Epidermal melanocyte (primary cell): ENCODE measurements around the gene GGA3.
A peak's percentile ranks its signal among the peaks of the same experiment; 100 is the strongest.
"Not testable (repeated sequence)": the region's sequence is repeated elsewhere in the genome, so short reads cannot be mapped to it uniquely, and the experiment has no call there.

Source experiments
- DNase-seq: peaks from one replicate; pipeline ENCODE4 v3.0.0; 2011; ENCODE audit warnings: low spot score; ENCODE audit not compliant: insufficient read length

The GGA3 gene

DNA sequence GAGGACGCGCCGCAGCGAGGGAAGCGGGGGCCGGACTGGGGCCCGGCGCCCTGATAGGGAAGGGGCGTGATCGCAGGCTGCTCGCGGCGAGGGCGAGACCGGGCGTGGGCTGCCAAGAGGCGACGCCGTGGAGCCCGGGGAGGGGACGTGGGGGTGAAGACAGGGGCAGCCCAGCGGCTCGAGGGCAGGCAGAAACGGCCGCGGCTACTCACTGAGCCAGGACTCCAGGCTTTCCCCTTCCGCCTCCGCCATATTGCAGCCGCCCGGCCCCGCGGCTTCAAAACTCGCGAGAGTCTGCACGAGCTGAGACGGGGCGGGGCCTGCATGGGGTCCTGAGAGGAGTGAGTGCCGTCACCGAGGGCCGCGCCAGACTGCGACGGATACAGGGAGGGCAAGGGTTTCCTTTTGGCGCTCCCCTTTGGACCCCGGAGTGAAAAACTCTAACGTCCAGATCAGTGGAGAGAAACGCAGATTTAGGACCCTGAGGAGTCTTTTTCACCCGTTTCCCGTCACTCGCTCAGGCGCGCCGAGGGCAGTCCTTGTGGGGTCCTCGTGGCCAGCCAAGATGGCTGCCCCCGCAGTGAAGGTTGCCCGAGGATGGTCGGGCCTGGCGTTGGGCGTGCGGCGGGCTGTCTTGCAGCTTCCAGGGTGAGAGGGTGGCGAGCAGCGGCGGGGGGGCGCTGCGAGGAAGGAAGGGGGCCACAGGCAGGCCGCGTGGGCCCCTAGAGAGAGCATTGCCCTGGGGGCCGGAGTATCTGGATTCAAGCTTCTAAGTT lies at the start of gene GGA3, which contains the start of gene MRPS7:
Gene GGA3 (minus strand): TSS at position 271 of the 776 bp plus-strand sequence. CDS start 19 bp downstream, at position 252.
Gene MRPS7 (plus strand): TSS at position 544 of the 776 bp plus-strand sequence. CDS start 22 bp downstream, at position 566.
- peak; percentile 95 for DNase-seq

DNA sequence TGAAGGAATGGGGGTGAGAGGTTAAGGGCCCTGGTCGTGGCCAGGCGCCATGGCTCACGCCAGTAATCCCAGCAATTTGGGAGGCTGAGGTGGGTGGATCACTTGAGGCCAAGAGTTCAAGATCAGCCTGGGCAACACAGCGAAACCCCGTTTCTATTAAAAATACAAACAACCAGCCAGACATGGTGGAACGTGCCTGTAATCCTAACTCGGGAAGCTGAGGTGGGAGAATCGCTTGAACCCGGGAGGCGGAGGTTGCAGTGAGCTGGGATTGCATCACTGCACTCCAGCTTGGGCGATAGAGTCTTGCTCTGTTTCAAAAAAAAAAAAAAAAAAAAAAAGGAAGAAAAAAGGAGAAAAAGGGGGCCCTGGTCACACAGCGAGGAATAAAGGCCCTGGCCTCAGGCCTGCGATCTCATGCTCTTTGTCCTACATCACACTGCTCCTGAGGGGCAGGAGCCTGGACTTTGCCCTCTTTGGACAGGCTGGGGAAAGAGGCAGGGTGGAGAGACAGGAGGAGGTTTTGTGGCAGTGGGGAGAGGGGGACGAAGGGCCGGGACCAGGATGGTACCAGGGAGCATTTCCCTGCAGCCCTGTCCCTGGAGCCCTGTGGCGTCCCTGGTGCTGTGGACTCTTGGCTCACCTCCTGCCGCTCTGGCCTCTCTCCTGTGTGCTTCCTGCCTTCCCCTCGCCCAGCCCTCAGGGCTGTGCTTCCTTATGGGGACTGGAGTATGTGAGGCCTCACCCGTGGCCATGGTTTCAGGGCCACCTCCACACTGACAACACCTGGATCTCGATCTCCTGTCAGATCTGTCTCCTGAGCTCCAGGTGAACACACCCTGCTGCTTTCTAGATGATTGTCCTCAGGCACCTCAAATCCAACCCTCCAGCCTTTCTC lies 47.6 kb upstream of the GGA3 start:
- DNase-seq = no peak

DNA sequence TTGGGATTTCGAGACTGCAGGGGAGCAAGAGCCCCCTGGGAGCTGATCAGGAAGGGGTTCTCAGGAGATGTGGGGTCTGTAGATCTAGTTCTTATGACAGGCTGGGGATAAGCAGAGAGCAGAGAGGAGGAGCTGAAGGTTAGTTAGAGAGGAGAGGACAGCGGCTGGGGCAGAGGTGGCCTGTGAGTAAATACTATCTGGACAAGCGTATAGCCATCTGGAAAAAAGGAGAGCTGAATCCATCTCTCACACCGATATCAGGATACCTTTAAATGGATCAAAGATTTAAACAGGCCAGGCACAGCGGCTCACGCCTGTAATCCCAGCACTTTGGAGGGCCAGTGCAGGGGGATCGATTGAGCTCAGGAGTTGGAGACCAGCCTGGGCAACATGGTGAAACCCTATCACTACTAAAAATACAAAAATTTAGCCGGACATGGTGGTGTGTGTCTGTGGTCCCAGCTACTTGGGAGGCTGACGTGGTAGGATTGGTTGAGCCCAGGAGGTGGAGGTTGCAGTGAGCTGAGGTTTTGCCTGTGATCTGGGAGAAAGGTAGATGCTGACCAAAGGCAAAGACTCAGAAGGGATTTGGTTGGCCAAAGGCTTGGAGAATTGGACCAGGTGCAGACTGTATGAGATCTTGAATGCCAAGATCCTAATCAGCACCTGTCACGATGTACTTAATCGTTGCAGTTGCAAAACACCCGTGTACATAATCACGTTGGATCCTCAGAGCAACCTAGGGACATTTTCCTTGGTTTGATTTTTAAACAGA lies 46.7 kb upstream of the GGA3 start:
- DNase-seq = no peak

DNA sequence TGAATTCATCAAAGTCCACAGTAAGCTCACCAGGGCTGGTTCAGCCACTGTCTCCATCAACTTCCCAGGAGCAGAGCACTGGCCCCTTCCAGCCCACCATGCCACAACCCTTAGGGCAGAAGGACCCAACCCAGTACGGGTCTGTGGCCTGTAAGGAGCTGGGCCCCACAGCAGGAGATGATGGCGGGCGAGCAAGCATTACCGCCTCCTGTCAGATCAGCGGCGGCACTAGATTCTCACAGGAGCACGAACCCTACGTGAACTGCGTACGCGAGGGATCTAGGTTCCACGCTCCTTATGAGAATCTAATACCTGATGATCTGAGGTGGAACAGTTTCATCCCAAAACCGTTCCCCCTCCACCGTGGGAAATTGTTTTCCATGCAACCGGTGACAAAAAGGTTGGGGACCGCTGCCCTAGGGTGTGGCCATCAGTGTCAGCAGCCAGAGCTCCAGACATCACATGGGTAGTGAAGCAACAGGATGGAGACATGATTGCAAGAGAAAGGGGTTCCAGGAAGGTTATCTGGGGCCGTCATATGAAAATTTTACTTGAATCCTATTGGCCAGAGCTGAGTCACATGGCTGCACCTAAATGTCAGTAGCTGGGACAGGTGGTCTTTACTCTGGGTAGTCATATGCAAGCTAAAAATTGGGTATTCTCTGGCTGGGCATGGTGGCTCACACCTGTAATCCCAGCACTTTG lies 40.2 kb upstream of the GGA3 start:
- DNase-seq = no peak

DNA sequence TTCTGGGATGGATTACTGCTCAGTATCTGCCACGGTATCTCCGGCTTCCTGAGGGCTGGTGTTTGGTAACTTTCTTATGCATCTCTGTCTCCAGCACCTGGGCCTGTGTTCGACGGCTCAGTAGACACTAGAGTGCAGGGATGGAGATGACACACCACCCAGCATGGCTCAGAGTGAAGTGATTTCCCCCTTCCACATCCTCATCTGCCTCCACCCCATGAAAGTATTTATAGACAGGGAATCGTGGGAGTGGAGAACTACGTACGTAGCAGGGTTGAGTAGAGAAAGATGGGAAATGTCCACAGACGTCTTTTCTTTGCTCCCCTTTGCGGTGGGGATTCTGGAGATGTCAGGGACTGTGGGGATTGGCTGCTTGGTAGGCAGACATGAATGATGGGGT lies 39.6 kb upstream of the GGA3 start:
- no peak for DNase-seq

DNA sequence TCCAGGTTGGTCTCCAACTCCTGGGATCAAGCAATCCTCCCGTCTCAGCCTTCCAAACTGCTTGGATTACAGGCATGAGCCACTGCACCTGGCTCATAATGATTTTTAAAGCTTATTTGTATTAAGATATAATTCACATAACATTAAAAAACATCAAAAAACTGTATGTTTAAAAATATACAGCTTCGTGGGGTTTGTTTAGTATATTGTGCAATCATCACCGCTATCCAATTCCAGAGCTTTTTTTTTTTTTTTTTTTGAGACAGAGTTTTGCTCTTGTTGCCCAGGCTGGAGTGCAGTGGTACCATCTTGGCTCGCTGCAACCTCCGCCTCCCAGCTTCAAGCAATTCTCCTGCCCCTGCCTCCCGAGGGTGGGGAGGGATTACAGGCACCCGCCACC lies 38.9 kb upstream of the GGA3 start:
- no peak for DNase-seq

DNA sequence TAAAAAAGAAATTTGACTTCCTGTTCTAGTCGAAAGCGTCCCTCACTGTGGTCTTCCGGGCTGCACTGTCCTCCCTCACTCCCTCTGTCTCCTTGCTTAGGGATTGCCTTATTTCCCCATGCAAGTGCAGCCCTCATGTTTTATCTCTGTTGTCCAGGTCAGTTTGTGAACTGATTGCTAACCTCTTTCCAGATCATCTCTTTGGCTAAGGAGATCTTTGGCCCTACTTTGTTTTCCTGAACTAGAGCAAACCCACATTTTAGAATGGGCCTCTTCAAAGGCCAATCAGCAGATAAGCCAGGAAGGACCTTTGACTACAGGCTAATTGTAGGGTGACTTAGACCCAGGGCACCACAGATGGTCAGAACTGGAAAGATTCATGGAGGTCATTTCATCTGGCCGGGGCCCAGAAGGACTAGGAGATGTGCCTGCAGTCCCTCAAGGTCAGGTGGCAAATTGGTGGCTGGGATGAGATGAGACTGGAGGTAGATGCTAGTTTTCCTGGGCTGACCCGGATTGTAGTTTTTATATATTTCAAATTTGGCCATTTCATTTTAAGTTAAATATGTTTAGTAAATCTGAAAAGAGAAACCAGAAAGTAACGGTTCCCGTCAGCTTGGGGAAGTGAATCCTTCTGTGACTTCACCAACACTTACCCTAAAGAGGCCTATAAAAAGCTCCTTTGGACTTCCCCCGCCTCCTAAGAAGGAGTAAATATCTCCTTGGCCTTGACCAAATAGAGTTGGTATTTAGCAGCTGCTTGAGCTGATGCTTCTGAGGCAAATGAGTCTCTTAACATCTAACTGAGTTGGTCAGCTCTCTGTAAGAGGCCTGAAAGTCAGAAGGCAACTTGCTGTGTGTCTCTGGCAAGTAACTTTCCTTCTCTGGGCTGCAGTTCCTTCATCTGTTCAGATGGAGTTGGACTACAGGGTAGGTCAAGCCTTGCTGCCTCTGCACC lies 34.1 kb upstream of the GGA3 start:
- DNase-seq = no peak

GRCh38 chr17:75292810-75293448 lies 31.5 kb upstream of the GGA3 start:
- DNase-seq = not testable (repeated sequence)

DNA sequence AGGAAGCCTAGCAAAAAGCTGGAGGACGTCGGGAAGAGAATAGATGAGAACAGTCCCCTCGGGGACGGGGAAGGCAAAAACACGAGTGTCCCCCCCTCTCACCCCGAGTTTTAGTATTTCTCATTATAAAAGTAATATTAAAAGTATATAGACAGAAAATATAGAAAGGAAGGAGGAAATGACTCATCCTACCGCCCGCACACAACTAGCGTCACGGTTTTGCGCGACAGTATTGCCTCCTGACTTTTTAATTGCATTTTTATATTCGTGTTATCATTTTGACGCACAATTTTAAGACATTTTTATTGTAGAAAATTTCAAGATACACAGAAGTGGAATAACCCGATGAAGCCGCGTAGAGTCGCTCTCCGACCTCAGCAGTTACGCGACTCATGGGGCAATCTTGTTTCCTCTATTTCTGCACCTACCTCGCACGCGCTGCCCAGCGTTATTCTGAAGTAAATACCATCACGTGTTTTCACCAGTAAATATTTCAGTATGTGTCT lies 28.5 kb upstream of the GGA3 start:
- no peak for DNase-seq

DNA sequence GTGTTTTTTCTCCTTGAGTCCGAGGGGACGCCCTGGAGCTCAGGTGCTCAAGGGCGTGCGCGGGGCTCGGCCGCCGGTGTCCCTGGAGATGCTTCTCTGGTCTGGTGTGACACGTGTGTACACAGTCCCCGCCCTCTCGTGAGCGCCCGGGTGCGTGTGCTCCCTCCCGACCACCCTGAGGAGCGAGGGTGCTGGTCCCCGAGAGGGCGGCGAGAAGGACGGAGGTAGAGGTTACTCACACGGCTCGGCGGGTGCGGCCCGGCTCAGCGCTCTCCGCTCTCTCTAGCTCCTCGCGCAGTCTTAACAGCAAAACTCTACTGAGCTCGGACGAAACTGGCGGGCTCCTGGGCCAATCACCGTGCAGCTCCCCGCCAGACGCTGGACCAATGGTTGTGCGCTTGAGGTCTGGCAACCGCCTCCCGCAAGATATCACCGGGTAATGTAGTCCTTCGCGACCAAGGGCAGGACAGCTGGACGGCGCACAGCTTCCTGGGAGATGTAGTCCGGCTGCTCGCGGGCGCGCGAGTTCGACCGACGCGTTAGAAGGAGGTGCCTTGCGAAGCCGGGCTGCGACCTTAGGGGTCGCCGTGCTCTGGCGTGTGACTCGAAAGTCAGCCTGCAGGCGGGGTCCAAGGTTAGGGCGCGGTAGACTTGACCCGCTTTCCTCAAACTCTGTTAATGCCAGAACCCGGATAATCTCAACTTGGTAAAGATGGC lies 27.9 kb upstream of the GGA3 start, which contains the start of gene SLC25A19:
Gene SLC25A19 (minus strand): TSS at position 319 of the 717 bp plus-strand sequence. CDS start 2,669 bp downstream, outside the sequence.
- peak; percentile 99 for DNase-seq

DNA sequence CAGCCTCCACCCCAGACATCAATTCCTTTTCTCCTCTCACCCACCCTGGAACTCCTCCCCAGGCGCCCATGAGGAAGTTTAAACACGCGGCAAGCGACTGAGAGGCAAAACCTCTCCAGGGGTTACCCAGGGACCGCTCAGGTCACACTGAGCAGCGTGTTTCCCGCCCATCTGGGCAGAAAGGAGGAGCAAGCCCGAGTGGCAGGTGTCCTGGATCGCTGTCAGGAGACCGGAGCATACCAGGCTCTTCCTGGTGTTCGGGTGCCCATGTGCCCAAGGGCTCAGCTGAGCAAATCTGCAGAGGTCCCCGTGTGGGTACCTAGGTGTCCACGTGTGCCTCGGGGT lies 27.3 kb upstream of the GGA3 start:
- DNase-seq = no peak

- DNase-seq = no peak
Observed at GRCh38 chr17:75288359-75288758, 27.0 kb upstream of the GGA3 start.

- DNase-seq = no peak
Observed at GRCh38 chr17:75287221-75287620, 25.8 kb upstream of the GGA3 start.

DNA sequence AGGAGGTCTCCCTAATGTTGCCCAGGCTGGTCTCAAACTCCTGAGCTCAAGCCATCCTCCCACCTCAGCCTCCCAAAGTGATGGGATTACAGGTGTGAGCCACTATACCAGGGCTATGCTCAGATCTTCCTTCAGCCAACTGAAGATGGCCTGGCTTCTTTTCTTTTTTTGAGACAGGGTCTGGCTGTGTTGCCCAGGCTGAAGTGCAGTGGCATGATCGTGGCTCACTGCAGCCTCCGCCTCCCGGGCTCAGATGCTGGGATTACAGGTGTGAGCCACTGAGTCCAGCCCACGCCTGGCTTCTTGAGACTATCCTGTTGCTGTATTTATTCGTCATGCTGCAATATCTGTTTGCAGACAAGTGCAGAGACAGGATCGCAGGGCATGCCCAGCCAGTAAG lies 23.7 kb upstream of the GGA3 start:
- DNase-seq = no peak

DNA sequence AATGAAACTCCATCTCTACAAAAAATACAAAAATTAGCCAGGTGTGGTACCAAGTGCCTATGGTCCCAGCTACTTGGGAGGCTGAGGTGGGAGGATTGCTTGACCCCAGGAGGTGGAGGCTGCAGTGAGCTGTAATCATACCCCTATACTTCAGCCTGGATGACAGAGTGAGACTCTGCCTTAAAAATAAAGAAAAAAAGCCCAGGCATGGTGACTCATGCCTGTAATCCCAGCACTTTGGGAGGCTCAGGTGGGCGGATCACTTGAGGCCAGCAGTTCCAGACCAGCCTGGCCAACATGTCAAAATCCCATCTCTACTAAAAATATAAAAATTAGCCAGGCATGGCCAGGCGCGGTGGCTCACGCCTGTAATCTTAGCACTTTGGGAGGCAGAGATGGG lies 18.8 kb upstream of the GGA3 start:
- DNase-seq = not testable (repeated sequence)

- no peak for DNase-seq
Observed at GRCh38 chr17:75277664-75278071, 16.3 kb upstream of the GGA3 start.

DNA sequence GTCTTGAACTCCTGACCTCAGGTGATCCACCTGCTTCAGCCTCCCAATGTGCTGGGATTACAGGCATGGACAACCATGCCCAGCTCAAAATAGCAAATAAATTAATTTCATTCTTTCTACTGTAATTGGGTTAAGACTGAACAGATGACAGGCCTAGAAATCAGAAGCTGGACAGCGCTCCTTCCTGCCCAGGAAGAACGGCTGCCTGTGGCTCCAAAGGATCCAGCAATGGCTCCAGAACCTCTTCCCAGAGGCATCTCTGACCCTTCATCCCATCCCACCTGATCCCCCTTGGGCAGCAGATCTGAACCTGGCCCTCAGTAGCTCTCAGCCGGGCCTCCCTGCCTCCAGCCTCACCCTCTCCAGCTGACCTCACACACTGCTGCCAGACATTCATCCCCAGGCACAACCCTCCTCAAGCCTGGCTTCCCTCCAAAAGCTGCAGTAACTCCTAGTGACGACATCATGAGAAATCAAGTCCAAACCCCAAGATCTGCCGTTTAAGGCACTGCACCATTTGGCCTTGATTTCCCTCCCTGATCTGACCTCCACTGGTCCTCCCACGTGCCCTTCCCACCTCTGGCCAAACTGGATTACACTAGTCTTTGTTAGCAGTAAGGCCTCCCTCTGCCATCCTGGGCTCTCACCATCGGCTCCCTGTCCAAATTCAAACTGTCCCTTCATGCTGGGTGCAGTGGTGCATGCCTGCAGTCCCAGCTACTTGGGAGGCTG lies 12.7 kb upstream of the GGA3 start:
- no peak for DNase-seq

GRCh38 chr17:75272848-75273184 lies 11.4 kb upstream of the GGA3 start:
- DNase-seq = no peak
